ENCODE data around the gene ADGRG6. TPM values are rescaled to one million over a fixed set of nuclear protein-coding genes. Genes with fewer than 3 reads are reported as not detected.

ADGRG6 gene
- total RNA-seq, 4 donors from 2014 or later, result 56.6 to 147 (median 69.1) TPM

- H3K27me3 ChIP-seq, result no peaks in the 10 kb centered on the region
- H3K4me3 ChIP-seq, result no peak overlapping the region
- WGBS, result 46% methylated on average over 2 of the region's 2 CpGs
- DNase-seq (ENCODE audit: low spot score in 2 of 2), result no peak
- no peaks in the 10 kb centered on the region for H3K4me1 ChIP-seq
- H3K9me3 ChIP-seq, result no peaks in the 10 kb centered on the region
- H3K36me3 ChIP-seq, result no peaks in the 10 kb centered on the region
- no peak overlapping the region for H3K27ac ChIP-seq
- TF ChIP-seq EP300 (IDR thresholded peaks at IDR 0.05) (no peak), POLR2A (IDR thresholded peaks at IDR 0.05) (no peak), POLR2AphosphoS5 (IDR thresholded peaks at IDR 0.05) (no peak)
- TF ChIP-seq, protein P1, sequence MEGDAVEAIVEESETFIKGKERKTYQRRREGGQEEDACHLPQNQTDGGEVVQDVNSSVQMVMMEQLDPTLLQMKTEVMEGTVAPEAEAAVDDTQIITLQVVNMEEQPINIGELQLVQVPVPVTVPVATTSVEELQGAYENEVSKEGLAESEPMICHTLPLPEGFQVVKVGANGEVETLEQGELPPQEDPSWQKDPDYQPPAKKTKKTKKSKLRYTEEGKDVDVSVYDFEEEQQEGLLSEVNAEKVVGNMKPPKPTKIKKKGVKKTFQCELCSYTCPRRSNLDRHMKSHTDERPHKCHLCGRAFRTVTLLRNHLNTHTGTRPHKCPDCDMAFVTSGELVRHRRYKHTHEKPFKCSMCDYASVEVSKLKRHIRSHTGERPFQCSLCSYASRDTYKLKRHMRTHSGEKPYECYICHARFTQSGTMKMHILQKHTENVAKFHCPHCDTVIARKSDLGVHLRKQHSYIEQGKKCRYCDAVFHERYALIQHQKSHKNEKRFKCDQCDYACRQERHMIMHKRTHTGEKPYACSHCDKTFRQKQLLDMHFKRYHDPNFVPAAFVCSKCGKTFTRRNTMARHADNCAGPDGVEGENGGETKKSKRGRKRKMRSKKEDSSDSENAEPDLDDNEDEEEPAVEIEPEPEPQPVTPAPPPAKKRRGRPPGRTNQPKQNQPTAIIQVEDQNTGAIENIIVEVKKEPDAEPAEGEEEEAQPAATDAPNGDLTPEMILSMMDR (IDR thresholded peaks at IDR 0.05), result no peak
Measured at GRCh38 chr6:142331075-142331551, 29.3 kb downstream of the ADGRG6 start.

- H3K4me3 ChIP-seq, result no peak overlapping the region
- H3K36me3 ChIP-seq, result no peaks in the 10 kb centered on the region
- TF ChIP-seq POLR2A (IDR thresholded peaks at IDR 0.05), result no peak
- no peak for TF ChIP-seq EP300 (IDR thresholded peaks at IDR 0.05)
- no peak for DNase-seq (ENCODE audit: low spot score in 2 of 2)
- H3K27ac ChIP-seq, result no peak overlapping the region
- WGBS, result 72% methylated on average over 3 of the region's 3 CpGs
- no peaks in the 10 kb centered on the region for H3K4me1 ChIP-seq
- no peaks in the 10 kb centered on the region for H3K9me3 ChIP-seq
- H3K27me3 ChIP-seq, result no peaks in the 10 kb centered on the region
Measured at GRCh38 chr6:142331601-142332000, 29.8 kb downstream of the ADGRG6 start.

- H3K4me1 ChIP-seq, result no peaks in the 10 kb centered on the region
- 75% methylated on average over 7 of the region's 7 CpGs for WGBS
- no peak for TF ChIP-seq POLR2A (IDR thresholded peaks at IDR 0.05)
- TF ChIP-seq POLR2AphosphoS5 (IDR thresholded peaks at IDR 0.05), result no peak
- TF ChIP-seq, protein P1 (IDR thresholded peaks at IDR 0.05), result no peak
- TF ChIP-seq EP300 (IDR thresholded peaks at IDR 0.05), result no peak
Measured at GRCh38 chr6:142332393-142333098, 30.7 kb downstream of the ADGRG6 start.

GRCh38 chr6:142333431-142333830 is 31.6 kb downstream of the ADGRG6 start:
- TF ChIP-seq, protein P1 (IDR thresholded peaks at IDR 0.05), result no peak
- Histone ChIP-seq H3K4me1 (no peaks in the 10 kb centered on the region), H3K4me3 (no peak overlapping the region), H3K9me3 (no peaks in the 10 kb centered on the region), H3K36me3 (no peaks in the 10 kb centered on the region), H3K27ac (no peak overlapping the region), H3K27me3 (no peaks in the 10 kb centered on the region)
- WGBS, result 84% methylated on average over 2 of the region's 2 CpGs
- DNase-seq (ENCODE audit: low spot score in 2 of 2), result no peak

More at GRCh38 chr6:142332393-142333098, 30.7 kb downstream of the ADGRG6 start:
- no peaks in the 10 kb centered on the region for H3K9me3 ChIP-seq
- no peak for DNase-seq (ENCODE audit: low spot score in 2 of 2)
- H3K27ac ChIP-seq, result no peak overlapping the region
- no peaks in the 10 kb centered on the region for H3K27me3 ChIP-seq
- no peak overlapping the region for H3K4me3 ChIP-seq
- H3K36me3 ChIP-seq, result no peaks in the 10 kb centered on the region

- Histone ChIP-seq H3K27me3 (no peaks in the 10 kb centered on the region), H3K36me3 (no peaks in the 10 kb centered on the region), H3K9me3 (no peaks in the 10 kb centered on the region), H3K4me3 (no peak overlapping the region), H3K4me1 (no peaks in the 10 kb centered on the region), H3K27ac (no peak overlapping the region)
- WGBS, result 80% methylated on average over 2 of the region's 2 CpGs
- TF ChIP-seq POLR2A (IDR thresholded peaks at IDR 0.05) (no peak), POLR2AphosphoS5 (IDR thresholded peaks at IDR 0.05) (no peak)
- TF ChIP-seq, protein P1 (IDR thresholded peaks at IDR 0.05), result no peak
- DNase-seq (ENCODE audit: low spot score in 2 of 2), result no peak
Measured at GRCh38 chr6:142334294-142334693, 32.5 kb downstream of the ADGRG6 start.

Data from suprapubic skin (tissue), 4 donors.